Esophagus muscularis mucosa (tissue), 3 donors: ENCODE measurements around the gene AJM1.

Experiments
- POLR2A ChIP-seq: fragments of 450-650 bp; IDR thresholded peaks from one replicate; pipeline ENCODE4 v1.6.1; 2017; ENCODE audit warnings: antibody characterized with exemption, moderate library complexity, mild to moderate bottlenecking, low read depth
- TF ChIP-seq, protein P1 (sequence below), 3 experiments: fragments of 200-600 bp in 2 of 3; fragments of 450-650 bp in 1 of 3; sonication (generic) in 2 of 3; IDR thresholded peaks; one replicate each; pipeline ENCODE4 v1.5.1; 2017 to 2019; ENCODE audit warnings: antibody characterized with exemption in 3 of 3, mild to moderate bottlenecking in 2 of 3, moderate library complexity in 1 of 3

DNA sequence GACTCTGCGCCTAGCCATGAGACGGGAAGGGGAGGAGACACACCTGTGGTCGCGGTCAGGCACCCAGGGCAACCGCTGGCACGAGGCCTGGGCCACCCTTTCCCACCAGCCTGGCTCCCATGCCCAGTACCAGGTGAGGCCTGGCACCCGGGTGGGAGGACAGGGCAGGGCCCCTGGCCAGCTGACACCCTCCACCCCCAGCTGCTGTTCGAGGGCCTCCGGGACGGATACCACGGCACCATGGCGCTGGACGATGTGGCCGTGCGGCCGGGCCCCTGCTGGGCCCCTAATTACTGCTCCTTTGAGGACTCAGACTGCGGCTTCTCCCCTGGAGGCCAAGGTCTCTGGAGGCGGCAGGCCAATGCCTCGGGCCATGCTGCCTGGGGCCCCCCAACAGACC lies 14.9 kb downstream of the AJM1 start:
- TF ChIP-seq POLR2A = no peak
- TF ChIP-seq, protein P1, sequence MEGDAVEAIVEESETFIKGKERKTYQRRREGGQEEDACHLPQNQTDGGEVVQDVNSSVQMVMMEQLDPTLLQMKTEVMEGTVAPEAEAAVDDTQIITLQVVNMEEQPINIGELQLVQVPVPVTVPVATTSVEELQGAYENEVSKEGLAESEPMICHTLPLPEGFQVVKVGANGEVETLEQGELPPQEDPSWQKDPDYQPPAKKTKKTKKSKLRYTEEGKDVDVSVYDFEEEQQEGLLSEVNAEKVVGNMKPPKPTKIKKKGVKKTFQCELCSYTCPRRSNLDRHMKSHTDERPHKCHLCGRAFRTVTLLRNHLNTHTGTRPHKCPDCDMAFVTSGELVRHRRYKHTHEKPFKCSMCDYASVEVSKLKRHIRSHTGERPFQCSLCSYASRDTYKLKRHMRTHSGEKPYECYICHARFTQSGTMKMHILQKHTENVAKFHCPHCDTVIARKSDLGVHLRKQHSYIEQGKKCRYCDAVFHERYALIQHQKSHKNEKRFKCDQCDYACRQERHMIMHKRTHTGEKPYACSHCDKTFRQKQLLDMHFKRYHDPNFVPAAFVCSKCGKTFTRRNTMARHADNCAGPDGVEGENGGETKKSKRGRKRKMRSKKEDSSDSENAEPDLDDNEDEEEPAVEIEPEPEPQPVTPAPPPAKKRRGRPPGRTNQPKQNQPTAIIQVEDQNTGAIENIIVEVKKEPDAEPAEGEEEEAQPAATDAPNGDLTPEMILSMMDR (IDR thresholded peaks at IDR 0.05) = no peak
